HT-29 (cell line): ENCODE data around the gene STX12. TPM values are rescaled to one million over a fixed set of nuclear protein-coding genes. Genes with fewer than 3 reads are reported as not detected.
A peak's percentile ranks its signal among the peaks of the same experiment; 100 is the strongest.
"Not testable (repeated sequence)": the region's sequence is repeated elsewhere in the genome, so short reads cannot be mapped to it uniquely, and the experiment has no call there.

ENCODE experiments used
- DNase-seq: peaks from one replicate; pipeline ENCODE4 v3.0.0-alpha.2; 2015; ENCODE audit warnings: low spot score
- small RNA-seq: library from RNA; depleted of rRNA; stranded (forward); fragments of <200 nt; gene quantifications from one replicate; pipeline ENCODE3, GENCODE V24; 2014
- total RNA-seq: library from RNA; depleted of rRNA; stranded (reverse); fragments of >200 nt; shearing (Covaris generic); gene quantifications from 2 replicates; pipeline ENCODE4 v1.2.3, GENCODE V29; 2014; rRNA removed

The STX12 gene
- total RNA-seq, 1 experiment from 2014 or later: 16.3 TPM

- DNase-seq: no peak
Measured at GRCh38 chr1:27868932-27869718, 96.1 kb downstream of the STX12 start.

GRCh38 chr1:27869719-27870085 lies 96.7 kb downstream of the STX12 start:
- no peak for DNase-seq

GRCh38 chr1:27871076-27871475 lies 98.1 kb downstream of the STX12 start:
- DNase-seq: not testable (repeated sequence)

DNA sequence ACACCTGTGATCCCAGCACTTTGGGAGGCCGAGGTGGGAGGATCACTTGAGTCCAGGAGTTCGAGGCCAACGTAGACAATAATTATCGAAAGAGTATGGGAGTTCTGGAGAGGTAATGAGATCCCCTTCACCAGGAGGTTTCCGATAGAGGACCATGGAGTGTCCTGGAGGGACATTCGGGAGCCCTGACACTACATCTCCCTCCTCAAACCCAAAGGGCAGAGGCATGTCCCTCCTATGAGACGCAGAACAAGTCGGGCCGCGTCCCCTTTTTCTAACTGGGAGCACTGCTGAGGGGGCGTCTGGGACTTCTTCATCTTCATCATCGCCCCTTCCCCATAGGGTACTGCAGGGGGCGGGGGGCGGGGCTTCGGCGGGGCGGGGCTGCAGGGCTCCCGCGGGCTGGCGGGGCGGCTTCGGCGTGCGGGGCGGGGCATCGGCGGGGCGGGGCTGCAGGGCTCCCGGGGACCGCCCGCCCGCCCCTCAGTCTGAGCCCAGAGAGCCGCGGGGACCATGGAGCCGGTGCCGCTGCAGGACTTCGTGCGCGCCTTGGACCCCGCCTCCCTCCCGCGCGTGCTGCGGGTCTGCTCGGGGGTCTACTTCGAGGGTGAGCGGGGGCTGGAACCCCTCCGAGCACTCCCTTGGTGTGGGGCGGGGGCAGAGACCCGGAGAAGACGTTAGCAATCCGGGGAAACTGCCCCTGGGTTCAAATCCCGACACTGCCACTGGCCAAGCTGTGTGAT lies 99.2 kb downstream of the STX12 start, which contains the start of gene THEMIS2:
Gene THEMIS2 (plus strand): TSS at position 486 of the 743 bp plus-strand sequence. CDS start 28 bp downstream, at position 514.
- DNase-seq: no peak

- no peak for DNase-seq
Measured at GRCh38 chr1:27872802-27873551, 100.0 kb downstream of the STX12 start.

DNA sequence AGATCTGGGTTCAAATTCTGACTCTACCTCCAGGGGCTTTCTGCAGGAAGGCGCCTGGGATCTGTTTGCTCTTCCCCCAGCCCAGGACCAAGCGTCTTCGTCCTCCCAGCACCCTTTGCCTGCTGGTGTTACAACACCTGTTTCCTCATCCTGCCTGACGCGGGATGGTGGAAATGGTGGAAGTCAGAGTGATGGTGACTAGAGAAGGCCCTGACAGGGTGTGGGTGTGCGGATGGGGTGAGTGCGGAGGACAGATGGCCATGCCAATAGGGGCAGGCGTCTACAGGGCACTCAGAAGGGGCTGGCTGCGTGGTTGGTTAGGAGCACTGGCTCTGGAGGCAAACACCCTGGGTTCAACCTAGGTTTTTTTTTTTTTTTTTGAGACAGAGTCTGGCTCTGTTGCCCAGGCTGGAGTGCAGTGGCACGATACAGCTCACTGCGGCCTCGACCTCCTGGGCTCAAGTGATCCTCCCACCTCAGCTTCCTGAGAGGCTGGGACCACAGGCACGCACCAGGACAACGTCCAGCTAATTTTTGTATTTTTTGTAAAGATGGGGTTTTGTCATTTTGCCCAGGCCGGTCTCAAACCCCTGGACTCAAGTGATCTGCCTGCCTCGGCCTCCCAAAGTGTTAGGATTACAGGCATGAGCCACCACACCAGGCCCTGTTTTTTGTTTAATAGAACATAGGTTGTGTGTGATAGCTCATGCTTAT lies 100.8 kb downstream of the STX12 start:
- no peak for DNase-seq

Small RNAs within 50 kb of the gene (small RNA-seq; reads per million reads assigned to genes)
- not detected for gene AL020997.2
- not detected for gene RNU6-1245P
- gene SCARNA1: 472 reads per million, percentile 99 among the genes with 10 or more reads in this experiment

Other genes starting within 250 kb of the STX12 start
- 12.2 and 20.4 TPM in 2 replicates for gene AHDC1, start 169.1 kb upstream of the STX12 start, total RNA-seq
- gene FGR, start 138.0 kb upstream of the STX12 start, total RNA-seq: not detected in 2 replicates
- gene IFI6, start 101.0 kb upstream of the STX12 start, total RNA-seq: 84.5 and 178 TPM in 2 replicates
- 7.4 and 7.5 TPM in 2 replicates for gene FAM76A, start 47.3 kb upstream of the STX12 start, total RNA-seq
- gene PPP1R8, start 57.6 kb downstream of the STX12 start, total RNA-seq: 58.5 and 70.1 TPM in 2 replicates
- 0.28 TPM in 1 of 2 replicates, not detected in the other for gene THEMIS2, start 99.3 kb downstream of the STX12 start, total RNA-seq
- 53.5 and 57.5 TPM in 2 replicates for gene RPA2, start 141.4 kb downstream of the STX12 start, total RNA-seq
- 16.2 and 18.2 TPM in 2 replicates for gene SMPDL3B, start 161.8 kb downstream of the STX12 start, total RNA-seq
- 3.1 and 3.3 TPM in 2 replicates for gene XKR8, start 186.8 kb downstream of the STX12 start, total RNA-seq